Measurements from ENCODE around the gene DAND5. TPM values are rescaled to one million over a fixed set of nuclear protein-coding genes. Genes with fewer than 3 reads are reported as not detected.

Gene DAND5
- polyA plus RNA-seq, 3 donors = not detected

DNA sequence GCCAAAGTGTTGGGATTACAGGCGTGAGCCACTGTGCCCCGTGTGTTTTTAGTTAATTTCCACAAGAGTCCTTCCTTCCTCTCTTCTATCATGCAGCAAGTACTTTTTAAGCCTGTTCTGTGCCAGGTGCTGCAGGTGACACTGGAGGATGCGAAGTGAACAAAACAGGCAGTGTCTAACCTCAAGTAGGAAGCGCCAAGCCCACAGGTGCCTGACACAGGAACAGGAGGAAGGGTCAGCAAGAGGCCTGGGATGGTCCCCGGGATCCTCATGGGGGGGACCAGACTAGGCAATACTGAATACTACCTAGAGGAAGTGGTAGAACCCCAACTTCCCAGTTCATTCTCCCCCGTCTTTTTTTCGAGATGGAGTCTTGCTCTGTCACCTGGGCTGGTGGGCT is 32.8 kb upstream of the DAND5 start:
- H3K27me3 ChIP-seq (ENCODE audit: control insufficient read depth in 2 of 2, insufficient read depth in 2 of 2, low read length in 2 of 2) = no peaks in the 10 kb centered on the region
- H2AFZ ChIP-seq (ENCODE audit: insufficient read depth, low read depth, low read length, poor library complexity, severe bottlenecking) = no peak overlapping the region
- H3K4me2 ChIP-seq (replicated peaks; ENCODE audit: extremely low read depth, low read length, poor library complexity, severe bottlenecking) = peak overlapping the region; percentile 94
- Mint-ChIP-seq H3K36me3 (peaks cover 20 to 22% of the 10 kb centered on the region in 2 donors), H3K4me3 (no peak overlapping the region), H3K9me3 (no peaks in the 10 kb centered on the region), H3K27ac (peak overlapping the region in 4 of 7 donors; percentile 4 to 56 (median 38)), H3K27me3 (ENCODE audit: low read depth in 3 of 3) (peaks cover 0 to 2% (median 1%) of the 10 kb centered on the region in 3 donors), H3K4me1 (peaks cover 55% of the 10 kb centered on the region)
- H3K79me2 ChIP-seq (ENCODE audit: insufficient read depth, low read length) = peaks cover 59% of the 10 kb centered on the region
- 0% methylated on average over 2 of the region's 7 CpGs for WGBS (ENCODE audit: insufficient coverage)
- intact Hi-C loops (cut with micrococcal nuclease) = loop anchor here (5.0 to 10.0 kb wide), 2 partner anchors 52 to 144 kb away; partner anchors contain the start of genes DNASE2 (in 1 of the 2), JUNB (in 1 of the 2) and KLF1 (in 1 of the 2)
- H3K27ac ChIP-seq (ENCODE audit: low read depth in 1 of 2, low read length in 2 of 2) = no peak overlapping the region
- no peak for DNase-seq
- no peaks in the 10 kb centered on the region for H3K9me3 ChIP-seq (replicated peaks in 1 of 2; ENCODE audit: control insufficient read depth in 1 of 2, insufficient read depth in 1 of 2, low read length in 2 of 2)
- peaks cover 18 to 20% of the 10 kb centered on the region in 2 donors for H3K36me3 ChIP-seq (replicated peaks in 1 of 2; ENCODE audit: control insufficient read depth in 1 of 2, insufficient read depth in 2 of 2, low read length in 2 of 2)
- H3K4me3 ChIP-seq (replicated peaks in 1 of 3; ENCODE audit: low read depth in 2 of 3, low read length in 3 of 3) = peak overlapping the region in 1 of 3 experiments; percentile 100
- H3K4me1 ChIP-seq (ENCODE audit: control insufficient read depth in 1 of 2, insufficient read depth in 2 of 2, low read length in 2 of 2) = peaks cover 58 to 68% of the 10 kb centered on the region in 2 donors
- no peak overlapping the region for H3K9ac ChIP-seq (ENCODE audit: insufficient read depth, low read length, poor library complexity, severe bottlenecking)
- TF ChIP-seq, protein P1, sequence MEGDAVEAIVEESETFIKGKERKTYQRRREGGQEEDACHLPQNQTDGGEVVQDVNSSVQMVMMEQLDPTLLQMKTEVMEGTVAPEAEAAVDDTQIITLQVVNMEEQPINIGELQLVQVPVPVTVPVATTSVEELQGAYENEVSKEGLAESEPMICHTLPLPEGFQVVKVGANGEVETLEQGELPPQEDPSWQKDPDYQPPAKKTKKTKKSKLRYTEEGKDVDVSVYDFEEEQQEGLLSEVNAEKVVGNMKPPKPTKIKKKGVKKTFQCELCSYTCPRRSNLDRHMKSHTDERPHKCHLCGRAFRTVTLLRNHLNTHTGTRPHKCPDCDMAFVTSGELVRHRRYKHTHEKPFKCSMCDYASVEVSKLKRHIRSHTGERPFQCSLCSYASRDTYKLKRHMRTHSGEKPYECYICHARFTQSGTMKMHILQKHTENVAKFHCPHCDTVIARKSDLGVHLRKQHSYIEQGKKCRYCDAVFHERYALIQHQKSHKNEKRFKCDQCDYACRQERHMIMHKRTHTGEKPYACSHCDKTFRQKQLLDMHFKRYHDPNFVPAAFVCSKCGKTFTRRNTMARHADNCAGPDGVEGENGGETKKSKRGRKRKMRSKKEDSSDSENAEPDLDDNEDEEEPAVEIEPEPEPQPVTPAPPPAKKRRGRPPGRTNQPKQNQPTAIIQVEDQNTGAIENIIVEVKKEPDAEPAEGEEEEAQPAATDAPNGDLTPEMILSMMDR (IDR thresholded peaks at IDR 0.05) = no peak
- peaks cover 35% of the 10 kb centered on the region for H4K20me1 ChIP-seq (ENCODE audit: insufficient read depth, low read length)

DNA sequence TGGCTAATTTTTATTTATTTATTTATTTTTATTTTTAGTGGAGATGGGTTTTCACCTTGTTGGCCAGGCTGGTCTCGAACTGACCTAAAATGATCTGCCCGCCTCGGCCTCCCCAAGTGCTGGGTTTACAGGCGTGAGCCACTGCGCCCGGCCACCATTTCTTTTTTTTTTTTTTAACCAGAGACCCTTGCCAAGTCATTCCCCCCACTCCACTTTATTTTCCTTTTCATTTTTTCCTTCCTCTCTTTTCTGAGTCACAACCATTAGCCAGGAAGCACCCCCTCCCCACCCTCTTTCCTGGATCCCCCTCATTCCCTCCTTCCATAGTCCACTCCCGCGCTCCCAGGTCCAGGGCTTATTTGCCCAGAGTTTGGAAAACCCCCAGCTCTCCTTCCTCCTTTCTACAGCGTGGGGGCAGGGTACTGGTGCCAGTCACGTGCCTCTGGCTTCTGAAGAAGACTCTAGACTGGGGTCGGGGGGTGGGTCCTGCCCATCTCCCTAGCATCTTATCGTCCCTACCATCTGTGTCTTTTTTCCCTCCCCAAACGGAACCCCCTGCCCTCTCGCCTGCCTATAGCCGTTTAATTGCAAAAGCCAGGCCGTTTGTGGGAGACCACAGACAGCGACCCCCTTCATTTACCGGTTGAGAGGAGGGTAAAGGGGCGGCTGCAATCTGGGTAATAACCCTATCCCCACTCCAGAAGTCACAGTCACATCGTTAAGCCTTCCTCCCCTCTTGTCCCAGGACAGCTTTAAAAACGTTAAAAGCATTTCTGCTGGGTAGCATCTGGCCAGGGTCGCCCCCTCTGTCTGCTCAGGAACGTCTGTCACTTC is 32.1 kb upstream of the DAND5 start:
- Histone ChIP-seq H2AFZ (ENCODE audit: insufficient read depth, low read depth, low read length, poor library complexity, severe bottlenecking) (peak overlapping the region; percentile 85), H3K4me2 (replicated peaks; ENCODE audit: extremely low read depth, low read length, poor library complexity, severe bottlenecking) (peak overlapping the region; percentile 94), H4K20me1 (ENCODE audit: insufficient read depth, low read length) (peaks cover 40% of the 10 kb centered on the region), H3K9me3 (replicated peaks in 1 of 2; ENCODE audit: control insufficient read depth in 1 of 2, insufficient read depth in 1 of 2, low read length in 2 of 2) (no peaks in the 10 kb centered on the region), H3K4me3 (replicated peaks in 1 of 3; ENCODE audit: low read depth in 2 of 3, low read length in 3 of 3) (peak overlapping the region; percentile 29 to 100 (median 55)), H3K36me3 (replicated peaks in 1 of 2; ENCODE audit: control insufficient read depth in 1 of 2, insufficient read depth in 2 of 2, low read length in 2 of 2) (peaks cover 21 to 27% of the 10 kb centered on the region in 2 donors), H3K27ac (ENCODE audit: low read depth in 1 of 2, low read length in 2 of 2) (peak overlapping the region; percentile 82 to 98), H3K27me3 (ENCODE audit: control insufficient read depth in 2 of 2, insufficient read depth in 2 of 2, low read length in 2 of 2) (no peaks in the 10 kb centered on the region), H3K4me1 (ENCODE audit: control insufficient read depth in 1 of 2, insufficient read depth in 2 of 2, low read length in 2 of 2) (peaks cover 54 to 72% of the 10 kb centered on the region in 2 donors), H3K9ac (ENCODE audit: insufficient read depth, low read length, poor library complexity, severe bottlenecking) (peak overlapping the region; percentile 68), H3K79me2 (ENCODE audit: insufficient read depth, low read length) (peaks cover 59% of the 10 kb centered on the region)
- peaks cover 27 to 30% of the 10 kb centered on the region in 2 donors for H3K36me3 Mint-ChIP-seq
- H3K27me3 Mint-ChIP-seq (ENCODE audit: low read depth in 3 of 3) = peaks cover 0 to 2% (median 1%) of the 10 kb centered on the region in 3 donors
- TF ChIP-seq, protein P1 (IDR thresholded peaks at IDR 0.05) = no peak
- DNase-seq = peak; percentile 58 to 85 (median 60)
- WGBS (ENCODE audit: insufficient coverage) = 3% methylated on average over 12 of the region's 23 CpGs
- peak overlapping the region; percentile 90 to 97 (median 94) for H3K27ac Mint-ChIP-seq
- H3K9me3 Mint-ChIP-seq = no peaks in the 10 kb centered on the region
- peak overlapping the region; percentile 86 to 99 for H3K4me3 Mint-ChIP-seq
- H3K4me1 Mint-ChIP-seq = peaks cover 58% of the 10 kb centered on the region
- intact Hi-C loops (cut with micrococcal nuclease) = loop anchor here (5.0 to 10.0 kb wide), 2 partner anchors 53 to 145 kb away; partner anchors contain the start of genes DNASE2 (in 1 of the 2), JUNB (in 1 of the 2) and KLF1 (in 1 of the 2)

All from CD14-positive monocyte (primary cell).